ENCODE results near the gene PNLIP.

- TF ChIP-seq, protein P1, sequence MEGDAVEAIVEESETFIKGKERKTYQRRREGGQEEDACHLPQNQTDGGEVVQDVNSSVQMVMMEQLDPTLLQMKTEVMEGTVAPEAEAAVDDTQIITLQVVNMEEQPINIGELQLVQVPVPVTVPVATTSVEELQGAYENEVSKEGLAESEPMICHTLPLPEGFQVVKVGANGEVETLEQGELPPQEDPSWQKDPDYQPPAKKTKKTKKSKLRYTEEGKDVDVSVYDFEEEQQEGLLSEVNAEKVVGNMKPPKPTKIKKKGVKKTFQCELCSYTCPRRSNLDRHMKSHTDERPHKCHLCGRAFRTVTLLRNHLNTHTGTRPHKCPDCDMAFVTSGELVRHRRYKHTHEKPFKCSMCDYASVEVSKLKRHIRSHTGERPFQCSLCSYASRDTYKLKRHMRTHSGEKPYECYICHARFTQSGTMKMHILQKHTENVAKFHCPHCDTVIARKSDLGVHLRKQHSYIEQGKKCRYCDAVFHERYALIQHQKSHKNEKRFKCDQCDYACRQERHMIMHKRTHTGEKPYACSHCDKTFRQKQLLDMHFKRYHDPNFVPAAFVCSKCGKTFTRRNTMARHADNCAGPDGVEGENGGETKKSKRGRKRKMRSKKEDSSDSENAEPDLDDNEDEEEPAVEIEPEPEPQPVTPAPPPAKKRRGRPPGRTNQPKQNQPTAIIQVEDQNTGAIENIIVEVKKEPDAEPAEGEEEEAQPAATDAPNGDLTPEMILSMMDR (IDR thresholded peaks at IDR 0.05) = no peak
- no peak for TF ChIP-seq POLR2A (IDR thresholded peaks at IDR 0.05)
Measured at GRCh38 chr10:116606061-116606483, 60.3 kb downstream of the PNLIP start.

Measured in esophagus squamous epithelium (tissue), 4 donors.